IPS DF 6.9 (cell line): ENCODE data around the gene SLC48A1.
"Not testable (repeated sequence)": the region's sequence is repeated elsewhere in the genome, so short reads cannot be mapped to it uniquely, and the experiment has no call there.

Experiments
- DNase-seq: peaks from one replicate; pipeline ENCODE4 v3.0.0-alpha.2; 2013; ENCODE audit warnings: low read depth, low spot score
- H3K27ac ChIP-seq: one replicate; pipeline ENCODE4 v1.5.1; 2013; ENCODE audit warnings: low read length, control low read depth
- H3K27me3 ChIP-seq: 2 replicates; pipeline ENCODE4 v1.6.1; 2013; ENCODE audit warnings: mild to moderate bottlenecking, low read length; ENCODE audit not compliant: control insufficient read depth, insufficient read depth
- H3K36me3 ChIP-seq: 2 replicates; pipeline ENCODE4 v1.6.1; 2013; ENCODE audit warnings: low read length; ENCODE audit not compliant: control insufficient read depth, insufficient read depth
- H3K4me1 ChIP-seq: 2 replicates; pipeline ENCODE4 v1.6.1; 2013; ENCODE audit warnings: low read length; ENCODE audit not compliant: control insufficient read depth, insufficient read depth
- H3K4me3 ChIP-seq: 2 replicates; pipeline ENCODE4 v1.5.1; 2013; ENCODE audit warnings: mild to moderate bottlenecking, low read length
- H3K9me3 ChIP-seq: 2 replicates; pipeline ENCODE4 v1.6.1; 2013; ENCODE audit warnings: low read length, inconsistent platforms; ENCODE audit not compliant: control insufficient read depth, insufficient read depth
- WGBS: extraction: QIAGEN DNeasy Blood & Tissue Kit; methylation state at CpG from one replicate; pipeline ENCODE4 v1.1.7; 2013; ENCODE audit warnings: mixed read lengths, missing lambda C conversion rate; ENCODE audit not compliant: insufficient read length, insufficient coverage; 5-methylcytosine and 5-hydroxymethylcytosine counted together

Gene SLC48A1

DNA sequence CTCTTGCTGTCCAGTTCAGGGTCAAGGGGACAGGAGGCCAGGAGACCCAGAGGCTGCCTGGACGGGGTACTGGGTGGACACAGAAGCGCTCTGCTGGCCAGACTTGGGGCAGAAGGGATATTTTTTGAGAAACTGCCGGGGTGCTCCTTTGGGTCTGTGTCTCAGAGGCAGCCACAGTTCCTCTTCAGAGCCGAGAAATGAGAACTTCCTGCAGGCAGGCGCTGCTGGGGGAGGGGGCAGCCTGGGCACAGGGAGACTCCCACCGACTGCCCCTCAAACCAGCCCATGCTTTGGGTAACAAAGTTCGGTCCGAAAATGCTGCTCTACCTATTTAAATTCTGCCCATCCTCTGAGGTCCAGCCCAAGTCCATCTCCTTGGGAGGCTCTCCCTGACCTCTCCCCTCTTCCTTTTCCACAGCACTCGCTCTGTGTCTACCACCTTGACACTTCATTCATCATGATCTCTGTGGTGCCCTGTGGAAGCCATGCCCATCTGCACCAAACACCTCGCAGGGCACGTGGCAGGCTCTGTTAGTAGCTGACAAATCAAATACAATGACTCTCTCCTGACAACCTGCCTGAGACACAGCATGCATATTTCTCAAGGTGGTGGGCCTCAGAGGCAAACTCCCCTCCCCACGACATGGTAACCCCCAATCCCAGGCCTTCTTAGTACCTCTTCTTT is 30.3 kb downstream of the SLC48A1 start:
- H3K4me3 ChIP-seq = no peak overlapping the region
- 0 out of 2 replicates have a peak, but pooled peaks cover 2% of the 10 kb centered on the region for H3K4me1 ChIP-seq
- DNase-seq = no peak
- no peaks in the 10 kb centered on the region for H3K9me3 ChIP-seq
- H3K36me3 ChIP-seq = no peaks in the 10 kb centered on the region; the same call in 1 of the 2 replicates
- H3K27ac ChIP-seq = no peak overlapping the region
- no peaks in the 10 kb centered on the region for H3K27me3 ChIP-seq
- WGBS = no CpG with 5 or more reads among the region's 12 CpGs

- DNase-seq = no peak
- Histone ChIP-seq H3K27ac (no peak overlapping the region), H3K36me3 (no peaks in the 10 kb centered on the region), H3K27me3 (no peaks in the 10 kb centered on the region), H3K4me3 (no peak overlapping the region), H3K4me1 (peaks cover 3% of the 10 kb centered on the region), H3K9me3 (no peaks in the 10 kb centered on the region)
- no CpG with 5 or more reads among the region's 8 CpGs for WGBS
These were observed 31.1 kb downstream of the SLC48A1 start for GRCh38 chr12:47804171-47804570.

DNA sequence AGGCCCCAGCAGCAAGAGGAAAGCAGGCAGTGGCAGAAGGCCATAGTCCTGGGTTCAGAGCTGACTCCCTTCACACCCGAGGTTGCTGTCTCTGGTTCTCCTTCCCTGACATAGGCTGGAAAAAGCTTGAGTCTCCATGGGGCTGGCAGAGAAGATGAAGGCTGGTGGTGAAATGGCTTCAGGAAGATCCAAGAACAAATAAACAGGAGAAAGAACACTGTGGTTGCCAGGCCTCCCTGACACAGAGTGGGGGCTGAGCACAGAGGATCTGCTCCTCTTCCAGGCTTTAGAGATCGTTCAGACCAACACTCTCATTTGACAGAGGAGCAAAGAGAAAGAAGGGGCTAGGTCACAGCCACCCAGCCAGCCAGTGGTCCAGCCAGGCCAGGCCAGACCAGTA is 32.4 kb downstream of the SLC48A1 start:
- H3K27me3 ChIP-seq = no peaks in the 10 kb centered on the region
- no CpG with 5 or more reads among the region's 2 CpGs for WGBS
- H3K4me3 ChIP-seq = no peak overlapping the region
- DNase-seq = no peak
- H3K36me3 ChIP-seq = no peaks in the 10 kb centered on the region
- peaks cover 6% of the 10 kb centered on the region for H3K4me1 ChIP-seq
- H3K27ac ChIP-seq = no peak overlapping the region
- H3K9me3 ChIP-seq = no peaks in the 10 kb centered on the region

DNA sequence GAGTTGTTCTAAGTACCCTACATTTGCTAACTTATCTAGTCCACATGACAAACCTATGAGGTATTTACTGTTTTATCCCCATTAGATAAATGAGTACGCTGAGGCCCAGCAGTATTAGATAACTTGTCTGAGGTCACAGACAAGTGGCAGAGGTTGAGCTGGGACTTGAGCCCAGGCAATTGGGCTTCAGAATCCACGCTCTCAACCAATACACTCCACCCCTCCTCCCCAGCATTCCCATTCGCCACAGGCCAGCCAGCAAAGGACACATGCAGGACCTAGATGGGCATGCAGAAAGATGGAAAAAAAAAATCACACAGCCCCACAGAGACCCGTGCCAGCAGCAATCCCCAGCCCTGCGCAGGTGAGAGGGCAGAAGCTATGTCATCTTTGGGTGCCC is 34.3 kb downstream of the SLC48A1 start:
- Histone ChIP-seq H3K27me3 (no peaks in the 10 kb centered on the region), H3K36me3 (no peaks in the 10 kb centered on the region), H3K4me3 (no peak overlapping the region), H3K27ac (no peak overlapping the region), H3K4me1 (peaks cover 15% of the 10 kb centered on the region), H3K9me3 (no peaks in the 10 kb centered on the region)
- no peak for DNase-seq
- WGBS = no CpG with 5 or more reads among the region's 5 CpGs

- H3K4me3 ChIP-seq = no peak overlapping the region
- H3K9me3 ChIP-seq = no peaks in the 10 kb centered on the region
- H3K36me3 ChIP-seq = no peaks in the 10 kb centered on the region
- H3K27ac ChIP-seq = no peak overlapping the region
- no CpG with 5 or more reads among the region's 9 CpGs for WGBS
- peaks cover 17% of the 10 kb centered on the region for H3K4me1 ChIP-seq
- H3K27me3 ChIP-seq = no peaks in the 10 kb centered on the region
- no peak for DNase-seq
These were observed 35.0 kb downstream of the SLC48A1 start for GRCh38 chr12:47808050-47808449.

DNA sequence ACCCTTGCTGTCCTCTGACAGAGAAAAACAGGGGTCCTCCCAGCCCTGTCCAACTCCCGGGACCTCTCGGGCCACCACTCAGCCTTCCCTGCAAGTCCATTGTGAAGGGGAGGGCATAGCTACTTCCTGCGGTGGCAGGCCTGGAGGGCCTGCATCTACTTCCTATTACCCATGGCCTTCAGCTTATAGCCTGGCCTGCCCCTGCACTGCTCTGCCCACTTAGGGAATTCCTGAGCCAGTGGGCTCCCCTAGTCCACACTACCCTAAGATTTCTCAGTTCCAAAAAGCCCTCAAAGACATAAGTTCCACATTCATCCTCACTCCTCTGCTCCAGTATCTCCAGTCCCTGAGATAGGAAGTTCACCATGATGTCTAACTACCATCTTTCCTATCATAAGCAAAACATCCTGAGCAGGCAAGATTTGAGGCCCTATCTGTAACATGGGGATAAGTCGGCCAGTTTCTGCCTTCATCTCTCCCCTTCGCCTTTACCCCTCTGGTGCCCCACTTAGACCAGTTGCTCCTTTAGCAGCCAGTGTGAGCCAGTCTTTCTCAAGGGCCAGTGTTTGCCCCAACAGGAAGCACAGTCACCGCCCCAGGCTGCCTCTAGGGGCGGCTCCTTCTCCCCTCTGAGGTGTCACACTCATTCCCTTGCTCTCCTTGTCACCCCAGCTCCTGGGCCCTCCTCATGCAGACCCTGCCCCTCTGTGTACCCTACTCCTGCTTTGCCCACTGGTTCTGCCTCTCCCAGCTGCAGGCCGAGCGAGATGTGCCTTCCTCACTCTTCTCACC is 35.7 kb downstream of the SLC48A1 start:
- no peaks in the 10 kb centered on the region for H3K36me3 ChIP-seq
- no CpG with 5 or more reads among the region's 9 CpGs for WGBS
- no peaks in the 10 kb centered on the region for H3K27me3 ChIP-seq
- DNase-seq = no peak
- peaks cover 19% of the 10 kb centered on the region for H3K4me1 ChIP-seq
- H3K9me3 ChIP-seq = no peaks in the 10 kb centered on the region
- no peak overlapping the region for H3K4me3 ChIP-seq
- no peak overlapping the region for H3K27ac ChIP-seq

DNA sequence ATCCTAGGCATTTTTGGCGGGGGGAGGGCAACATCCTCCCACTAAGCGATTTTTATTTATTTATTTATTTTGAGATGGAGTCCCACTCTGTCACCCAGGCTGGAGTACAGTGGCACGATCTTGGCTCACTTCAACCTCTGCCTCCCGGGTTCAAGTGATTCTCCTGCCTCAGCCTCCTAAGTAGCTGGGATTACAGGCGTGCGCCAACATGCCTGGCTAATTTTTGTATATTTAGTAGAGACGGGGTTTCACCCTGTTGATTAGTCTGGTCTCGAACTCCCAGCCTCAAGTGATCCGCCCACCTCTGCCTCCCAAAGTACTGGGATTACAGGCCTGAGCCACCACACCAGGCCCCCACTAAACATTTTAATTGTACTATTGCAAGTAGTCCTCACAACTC is 36.5 kb downstream of the SLC48A1 start:
- H3K36me3 ChIP-seq, H3K4me3 ChIP-seq, H3K9me3 ChIP-seq, H3K27me3 ChIP-seq, H3K27ac ChIP-seq, DNase-seq: not testable (repeated sequence)
- WGBS = no CpG with 5 or more reads among the region's 9 CpGs
- peaks cover 24% of the 10 kb centered on the region for H3K4me1 ChIP-seq

DNA sequence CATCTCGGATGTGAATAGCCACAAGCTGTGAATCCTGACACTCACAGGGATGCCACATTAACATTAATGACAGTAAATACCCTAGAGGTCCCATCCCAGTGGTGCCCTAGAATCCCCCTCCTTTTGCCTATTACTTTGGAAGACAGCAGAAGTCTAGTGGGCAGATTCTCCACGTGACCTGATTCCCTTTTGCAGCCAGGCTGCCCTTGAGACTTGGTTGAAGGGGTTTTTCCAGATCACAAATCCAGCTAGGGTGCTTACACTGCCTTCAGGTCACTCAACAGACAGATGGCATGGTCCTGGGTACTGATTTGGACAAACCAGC is 38.0 kb downstream of the SLC48A1 start:
- peaks cover 26% of the 10 kb centered on the region for H3K4me1 ChIP-seq
- no peak for DNase-seq
- no peaks in the 10 kb centered on the region for H3K9me3 ChIP-seq
- no CpG with 5 or more reads among the region's 2 CpGs for WGBS
- H3K36me3 ChIP-seq = no peaks in the 10 kb centered on the region
- H3K4me3 ChIP-seq = no peak overlapping the region
- no peaks in the 10 kb centered on the region for H3K27me3 ChIP-seq
- H3K27ac ChIP-seq = no peak overlapping the region

DNA sequence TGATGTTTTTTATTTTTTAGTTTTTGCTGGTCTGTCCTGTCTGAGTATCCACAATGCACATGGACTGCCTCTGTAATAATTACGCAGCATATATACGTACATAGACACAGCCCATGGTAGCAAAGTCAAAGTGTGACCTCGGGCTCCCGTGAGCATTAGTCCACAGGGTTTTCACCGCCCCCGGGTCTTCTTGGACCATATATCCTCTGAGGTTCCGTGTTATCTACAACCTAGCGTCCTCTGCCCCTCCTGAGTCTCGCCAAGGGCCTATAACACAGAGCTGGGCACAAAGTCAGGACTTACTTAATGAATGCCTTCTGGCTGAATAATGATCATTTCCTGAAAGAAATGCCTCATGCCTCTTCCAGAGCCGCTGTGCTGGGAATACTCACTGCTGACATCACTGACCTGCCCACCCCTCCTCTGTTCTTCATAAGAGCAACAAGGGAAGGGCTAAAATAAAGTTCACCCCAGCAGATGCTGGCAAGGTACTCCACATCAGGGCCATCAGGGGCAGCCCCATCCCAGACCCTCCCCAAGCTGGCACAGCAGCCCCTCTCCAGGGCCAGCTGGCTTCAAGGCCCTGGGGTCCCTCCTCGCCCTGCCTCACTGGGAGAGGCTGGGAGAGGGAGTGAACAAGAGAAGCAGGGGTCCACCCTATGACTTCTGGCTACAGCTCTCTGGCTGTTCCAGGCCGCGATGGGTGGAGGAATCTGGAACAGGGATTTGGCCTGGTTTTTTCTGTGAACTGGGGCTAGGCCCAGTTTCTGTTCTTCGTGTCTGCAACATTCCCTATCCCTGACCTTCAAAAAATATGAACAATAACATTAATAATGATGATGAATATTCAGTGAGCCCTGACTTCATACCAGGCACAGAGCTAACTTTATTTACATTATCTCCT is 38.8 kb downstream of the SLC48A1 start:
- no peak overlapping the region for H3K4me3 ChIP-seq
- no CpG with 5 or more reads among the region's 14 CpGs for WGBS
- no peaks in the 10 kb centered on the region for H3K27me3 ChIP-seq
- H3K27ac ChIP-seq = no peak overlapping the region
- H3K4me1 ChIP-seq = peaks cover 28% of the 10 kb centered on the region
- H3K9me3 ChIP-seq = no peaks in the 10 kb centered on the region
- no peak for DNase-seq
- H3K36me3 ChIP-seq = no peaks in the 10 kb centered on the region

DNA sequence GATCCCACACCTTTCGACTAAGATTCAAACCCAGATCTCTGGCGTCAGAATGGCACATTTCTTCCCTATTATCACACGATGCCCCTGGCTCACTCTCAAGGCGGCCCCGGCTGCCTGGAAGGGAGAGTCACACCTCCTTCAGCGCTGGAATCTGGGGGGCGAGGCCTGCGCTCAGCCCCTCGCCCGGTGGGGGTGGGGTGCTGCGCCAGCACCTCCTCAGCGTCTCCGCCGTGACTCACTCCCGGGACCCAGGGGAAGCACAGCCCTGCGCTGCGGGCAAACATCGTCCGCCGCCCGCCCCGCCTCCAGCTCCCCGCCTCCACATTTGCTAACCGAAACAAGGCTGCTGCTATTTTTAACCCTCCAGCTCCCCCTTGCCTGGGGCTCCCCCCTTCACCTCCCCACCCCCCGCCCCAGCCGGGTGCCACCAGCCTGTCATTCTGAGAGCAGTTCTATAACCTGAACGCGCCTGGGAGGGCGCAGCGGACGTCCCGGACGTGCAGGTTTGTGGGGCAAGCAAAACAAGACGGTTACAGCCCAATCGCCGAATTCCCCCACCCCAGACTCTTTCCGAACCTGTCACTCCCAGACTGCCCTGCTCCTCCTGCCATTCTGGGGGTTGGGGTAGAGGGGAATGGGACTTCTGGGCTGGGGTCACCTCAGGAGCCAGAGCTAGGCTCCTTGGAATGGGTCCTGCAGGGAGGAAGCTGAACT is 39.9 kb downstream of the SLC48A1 start:
- WGBS = no CpG with 5 or more reads among the region's 37 CpGs
- no peaks in the 10 kb centered on the region for H3K36me3 ChIP-seq
- no peak overlapping the region; the same call in 1 of the 2 replicates for H3K4me3 ChIP-seq
- DNase-seq = no peak
- H3K27ac ChIP-seq = no peak overlapping the region
- H3K9me3 ChIP-seq = no peaks in the 10 kb centered on the region
- no peaks in the 10 kb centered on the region for H3K27me3 ChIP-seq
- peaks cover 34% of the 10 kb centered on the region for H3K4me1 ChIP-seq
